NB4 (cell line): Measurements from ENCODE around the gene MEF2D.

Experiments used
- DNase-seq: peaks from one replicate; pipeline ENCODE4 v3.0.0; 2010; ENCODE audit warnings: low read depth
- H3K4me3 ChIP-seq: one replicate; pipeline ENCODE4 v1.5.1; 2011; ENCODE audit warnings: mild to moderate bottlenecking, low read depth, low read length, moderate library complexity
- CTCF ChIP-seq: IDR thresholded peaks from one replicate; pipeline ENCODE4 v1.5.1; 2012; ENCODE audit warnings: low read depth, low read length
- MAX ChIP-seq: IDR thresholded peaks from 2 replicates; pipeline ENCODE4 v1.6.1; 2011; ENCODE audit warnings: low read depth, low read length
- MYC ChIP-seq: IDR thresholded peaks from 2 replicates; pipeline ENCODE4 v1.6.1; 2011; ENCODE audit warnings: low read depth, low read length
- POLR2A ChIP-seq: IDR thresholded peaks from 2 replicates; pipeline ENCODE4 v1.6.1; 2011; ENCODE audit warnings: mild to moderate bottlenecking; ENCODE audit not compliant: insufficient read length; ENCODE audit errors: extremely low read depth

MEF2D gene

GRCh38 chr1:156444407-156445001, 56.1 kb downstream of the MEF2D start:
- H3K4me3 ChIP-seq: no peak overlapping the region
- TF ChIP-seq MAX: no peak
- TF ChIP-seq CTCF: peak; percentile 38
- TF ChIP-seq MYC: no peak
- DNase-seq: peak; percentile 67

- no peak overlapping the region for H3K4me3 ChIP-seq
- no peak for DNase-seq
- TF ChIP-seq CTCF: no peak
- no peak for TF ChIP-seq MYC
- no peak for TF ChIP-seq POLR2A
- no peak for TF ChIP-seq MAX
Measured at GRCh38 chr1:156443286-156443685, 57.3 kb downstream of the MEF2D start.

- no peak overlapping the region for H3K4me3 ChIP-seq
- no peak for DNase-seq
- TF ChIP-seq MAX: no peak
- no peak for TF ChIP-seq MYC
Measured at GRCh38 chr1:156440654-156441437, 59.7 kb downstream of the MEF2D start.

GRCh38 chr1:156439777-156440183, 60.8 kb downstream of the MEF2D start:
- no peak overlapping the region for H3K4me3 ChIP-seq
- no peak for TF ChIP-seq CTCF
- TF ChIP-seq MAX: no peak
- no peak for TF ChIP-seq MYC
- TF ChIP-seq POLR2A: no peak
- no peak for DNase-seq

- DNase-seq: no peak
- no peak overlapping the region for H3K4me3 ChIP-seq
- TF ChIP-seq POLR2A (no peak), MAX (no peak), MYC (no peak), CTCF (no peak)
Measured at GRCh38 chr1:156439036-156439776, 61.4 kb downstream of the MEF2D start.
